GM21529 (cell line): ENCODE results near the gene ABHD14A.

Experiments
- ATAC-seq: cut with Tn5 transposase; IDR thresholded peaks from one replicate; pipeline ENCODE4 v1.9.1; 2021; ENCODE audit not compliant: unreplicated experiment

Gene ABHD14A

GRCh38 chr3:52015438-52016228 lies 40.8 kb downstream of the ABHD14A start:
- ATAC-seq, result no peak

DNA sequence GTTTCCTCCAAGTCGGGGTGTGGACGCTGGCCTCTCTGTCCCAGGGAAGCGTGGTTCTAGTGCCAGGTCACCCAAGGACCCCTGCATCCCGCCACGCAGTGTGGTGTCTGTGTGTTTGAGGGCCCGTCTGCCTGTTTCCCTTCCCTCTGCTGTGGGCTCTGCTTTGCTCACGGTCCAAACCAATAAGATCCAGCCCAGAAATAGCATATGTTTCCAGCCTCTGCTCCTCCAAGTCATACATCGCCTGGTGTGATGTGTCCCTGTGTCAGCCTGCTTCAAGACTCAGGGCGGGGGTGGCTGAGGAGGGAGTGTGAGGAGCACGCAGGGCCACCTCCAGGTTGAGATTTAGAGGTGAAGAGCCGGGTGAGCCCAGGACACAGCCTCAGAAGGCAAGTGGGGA lies 42.7 kb downstream of the ABHD14A start:
- ATAC-seq, result no peak

- no peak for ATAC-seq
These were observed 43.6 kb downstream of the ABHD14A start for GRCh38 chr3:52018319-52019000.

DNA sequence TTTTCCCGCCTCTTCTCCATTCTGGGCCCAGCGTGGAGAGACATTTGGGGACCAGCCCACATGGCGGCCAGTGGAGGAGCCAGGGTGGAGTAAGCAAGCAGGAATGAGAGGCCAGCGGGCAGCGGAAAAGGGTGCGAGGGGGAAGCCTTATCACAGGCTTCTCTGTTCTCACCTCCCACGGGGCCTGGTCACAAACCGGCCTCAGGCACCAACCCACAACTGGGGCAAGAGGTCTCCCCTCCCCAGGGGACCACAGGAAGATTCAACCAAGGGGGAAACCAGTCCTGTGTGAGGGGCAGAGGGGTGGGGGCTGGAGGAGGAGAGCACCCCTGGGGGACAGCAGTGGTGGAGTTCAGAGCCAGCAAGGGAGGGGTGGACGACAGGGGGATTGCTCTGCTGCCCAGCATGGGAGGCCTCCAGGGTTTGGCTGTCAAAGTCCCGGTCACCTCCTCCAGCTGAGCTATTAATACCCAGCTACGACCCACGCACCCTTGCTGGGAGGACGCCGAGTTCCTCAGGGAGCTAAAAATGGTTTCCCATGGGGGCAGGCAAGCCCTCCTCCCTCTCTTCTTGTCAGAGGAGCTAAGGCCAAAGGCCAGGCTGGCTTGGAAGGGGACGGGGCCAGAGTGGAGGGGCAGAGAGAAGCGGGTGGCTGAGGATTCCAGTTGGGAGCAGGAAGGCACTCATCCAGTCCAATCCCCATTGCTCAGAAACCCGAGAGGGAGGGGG lies 44.7 kb downstream of the ABHD14A start:
- ATAC-seq, result no peak

DNA sequence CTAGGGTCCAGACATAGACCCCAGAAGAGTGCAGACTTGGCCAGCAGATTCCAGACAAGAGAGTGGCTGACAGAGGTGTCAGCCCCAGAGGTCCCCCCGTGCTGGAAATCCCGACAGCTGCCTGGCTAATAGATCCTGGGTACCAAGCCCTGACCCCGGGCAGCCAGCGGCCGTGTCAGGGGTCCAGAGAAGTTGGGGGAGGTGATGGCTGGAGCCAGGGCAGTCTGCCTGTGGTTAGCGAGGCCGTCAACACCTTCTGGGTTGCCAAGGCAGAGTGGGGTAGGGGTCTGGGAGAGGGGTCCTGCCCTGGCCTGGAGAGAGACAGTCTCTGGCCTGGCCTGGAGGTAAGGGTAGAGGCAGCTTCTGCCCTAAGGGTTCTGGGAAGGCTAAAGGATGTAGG lies 45.9 kb downstream of the ABHD14A start:
- ATAC-seq, result no peak

- ATAC-seq, result no peak
These were observed 46.8 kb downstream of the ABHD14A start for GRCh38 chr3:52021489-52022268.

DNA sequence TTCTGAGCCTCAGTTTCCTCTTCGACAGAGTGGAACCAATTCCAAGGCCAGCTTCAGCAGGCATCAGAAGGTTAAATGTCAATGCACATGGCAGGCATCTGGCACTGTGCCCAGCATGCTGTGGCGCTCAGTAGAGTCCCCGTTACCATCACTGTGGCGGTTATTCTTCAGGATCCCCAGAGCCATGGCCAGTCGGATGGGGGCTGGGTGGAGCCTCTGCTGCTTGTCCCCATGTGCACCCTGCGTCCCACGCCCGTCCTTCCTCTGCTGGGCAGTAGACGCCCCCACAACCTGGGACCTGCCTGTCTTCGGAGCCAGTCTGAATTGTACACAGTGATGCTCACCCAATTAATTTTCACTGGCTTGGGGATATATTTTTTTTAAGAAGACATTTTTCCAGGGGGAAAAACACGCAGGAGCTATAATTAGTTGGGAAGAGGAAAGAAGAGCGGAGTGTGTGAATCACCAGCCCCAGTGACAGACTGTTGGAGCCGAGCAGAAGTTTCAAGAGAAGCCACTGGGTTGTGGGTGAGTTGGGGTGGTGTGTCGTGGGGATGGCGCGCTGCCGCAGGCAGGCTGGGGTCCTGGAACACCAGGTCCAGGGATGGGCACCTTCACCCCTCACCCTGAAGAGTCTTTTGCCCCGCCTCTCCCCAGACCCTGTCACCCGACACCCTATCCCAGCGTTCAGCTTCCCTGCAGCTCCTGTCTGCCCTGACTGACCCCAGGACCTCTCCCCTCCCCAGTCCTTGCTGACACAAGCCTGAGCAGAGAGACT lies 47.6 kb downstream of the ABHD14A start:
- ATAC-seq, result no peak

DNA sequence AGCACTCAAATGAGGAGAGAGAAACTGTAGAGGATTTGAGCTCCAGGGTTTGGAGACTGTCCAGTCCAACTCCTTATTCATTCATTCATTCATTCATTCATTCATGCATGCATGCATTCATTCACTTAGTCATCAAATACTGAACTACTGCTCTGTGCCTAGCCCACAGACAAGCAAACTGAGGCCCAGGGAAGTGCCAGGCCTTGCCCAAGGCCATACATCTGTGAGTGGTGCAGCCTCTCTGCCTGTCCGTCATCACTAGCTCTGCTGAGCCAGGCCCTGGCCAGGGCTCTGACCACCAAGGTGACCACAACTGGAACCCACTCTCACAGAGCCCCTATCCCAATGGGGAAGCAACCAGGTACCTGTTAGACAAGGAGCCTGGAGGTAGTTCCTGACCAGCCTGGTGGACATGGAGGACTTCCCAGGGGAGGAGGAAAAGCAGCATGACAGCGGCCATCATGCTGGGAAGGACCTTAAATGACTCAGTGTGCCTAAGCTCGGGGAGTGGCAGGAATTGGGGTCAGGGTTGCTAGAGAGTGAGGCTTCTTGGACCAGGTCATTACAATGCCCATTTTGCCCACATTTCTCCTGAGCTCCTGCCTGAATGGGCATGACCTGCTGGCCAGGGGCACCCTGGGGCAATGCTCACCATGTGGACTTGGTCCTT lies 48.4 kb downstream of the ABHD14A start:
- no peak for ATAC-seq

- peak; percentile 75 for ATAC-seq
These were observed 49.2 kb downstream of the ABHD14A start for GRCh38 chr3:52023860-52024764.

DNA sequence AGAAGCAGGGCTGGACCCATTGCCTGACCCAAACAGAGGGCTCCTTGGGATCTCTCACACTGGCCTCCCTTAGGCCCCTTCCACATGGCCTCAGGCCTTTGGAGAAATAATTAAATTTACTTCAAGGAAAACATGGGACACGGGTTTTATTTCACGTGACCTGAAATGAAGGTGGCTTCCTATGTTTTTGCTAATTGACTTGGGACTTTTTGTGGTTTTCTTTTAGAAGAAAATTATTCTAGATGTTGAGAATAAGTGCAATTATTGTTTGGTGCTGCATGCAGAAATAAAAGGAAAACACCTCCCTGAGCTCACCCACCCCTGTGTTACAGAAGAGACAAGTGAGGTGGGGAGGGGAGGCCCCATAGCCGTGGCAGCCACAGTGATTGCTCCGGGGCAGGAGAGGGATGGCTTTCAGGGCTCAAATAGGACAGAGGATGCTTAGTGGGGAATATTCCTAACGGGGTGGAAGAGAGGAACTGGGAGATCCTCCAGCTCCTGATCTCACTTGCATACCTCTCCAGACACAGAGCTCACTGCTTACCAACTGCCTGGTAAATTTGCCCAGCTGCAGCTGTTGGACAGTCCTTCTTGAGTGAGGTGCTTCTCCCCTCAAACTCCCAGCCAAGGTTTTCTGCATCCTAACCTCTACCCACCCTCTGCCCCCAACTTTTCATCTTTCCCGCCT lies 50.0 kb downstream of the ABHD14A start:
- ATAC-seq, result no peak

DNA sequence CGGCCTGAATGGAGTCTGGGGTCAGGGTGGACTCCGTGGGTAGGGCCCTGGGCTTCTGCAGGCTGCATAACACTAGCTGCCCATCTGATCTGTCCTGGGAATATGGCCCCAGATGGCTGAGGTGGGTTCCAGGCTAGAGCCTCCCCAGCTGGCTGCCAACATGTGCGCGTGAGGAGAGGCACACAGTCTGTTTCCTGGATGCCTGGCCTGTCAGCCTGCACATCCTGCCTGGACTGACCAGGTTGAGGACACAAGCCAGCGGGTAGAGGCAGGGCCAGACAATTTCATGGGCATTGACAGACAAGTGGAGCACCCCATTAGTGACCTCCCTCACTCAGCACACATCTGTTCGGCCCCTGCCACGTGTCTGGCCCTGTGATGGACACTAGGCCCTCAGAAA lies 50.6 kb downstream of the ABHD14A start:
- ATAC-seq, result no peak

- no peak for ATAC-seq
These were observed 51.2 kb downstream of the ABHD14A start for GRCh38 chr3:52026041-52026440.

DNA sequence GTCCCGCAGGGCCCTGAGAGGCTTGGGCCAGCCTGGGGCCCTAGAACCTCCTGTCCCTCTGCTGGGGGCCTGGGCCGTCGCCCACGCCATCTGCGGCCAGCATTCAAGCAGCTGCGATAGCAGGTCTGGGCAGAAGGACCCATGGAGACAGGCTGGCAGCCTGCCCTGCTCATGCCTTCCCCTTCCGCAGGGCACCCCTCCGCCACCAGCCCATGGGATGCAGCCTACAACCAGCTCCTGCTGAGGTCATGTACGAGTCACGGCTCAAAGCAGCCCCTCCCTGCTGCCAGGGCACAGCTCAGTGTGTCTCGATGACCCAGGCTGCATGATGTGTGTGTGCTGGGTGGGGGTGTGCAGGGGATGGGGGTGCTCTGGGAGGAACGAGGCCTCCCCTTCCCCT lies 53.7 kb downstream of the ABHD14A start:
- ATAC-seq, result no peak

- ATAC-seq, result no peak
These were observed 54.2 kb downstream of the ABHD14A start for GRCh38 chr3:52029053-52029452.

DNA sequence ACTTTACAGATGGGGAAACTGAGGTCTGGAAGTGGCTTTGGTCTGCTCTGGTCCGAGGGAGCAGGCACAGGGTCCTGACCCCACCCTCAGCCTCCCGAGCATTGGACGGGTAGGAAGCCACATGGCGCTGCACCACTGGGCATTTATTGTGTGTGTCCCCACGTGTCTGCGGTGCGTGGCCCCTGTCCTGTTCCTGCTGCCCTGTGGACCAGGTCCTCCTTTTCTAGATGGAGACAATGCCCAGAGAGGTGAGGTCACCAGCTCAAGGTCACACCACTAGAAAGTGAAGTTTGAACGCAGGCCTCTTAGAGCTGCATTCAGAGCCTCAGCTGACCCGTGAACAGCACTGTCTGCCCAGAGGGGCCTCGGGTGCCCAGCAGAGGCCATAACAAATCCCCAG lies 54.7 kb downstream of the ABHD14A start:
- no peak for ATAC-seq
